ENCODE data around the gene CAPN10.

CAPN10 gene

DNA sequence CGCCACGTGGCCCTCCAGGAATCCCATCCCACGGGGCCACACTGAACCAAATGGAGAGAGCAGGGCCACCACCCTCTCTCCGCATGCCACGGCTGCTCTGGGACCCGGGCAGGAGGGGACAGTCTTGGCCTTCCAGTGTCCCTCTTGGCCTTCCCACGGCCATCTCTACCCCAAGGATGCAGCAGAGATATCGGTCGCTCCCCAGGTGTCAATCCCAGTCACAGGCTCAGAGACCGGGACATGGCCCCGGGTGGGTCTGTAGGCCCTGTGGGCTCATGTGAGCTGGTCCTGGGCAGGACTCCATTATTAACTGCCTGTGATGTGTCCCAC, 15.3 kb downstream of the CAPN10 start:
- no peak overlapping the region for H3K4me3 ChIP-seq (ENCODE audit: low read depth, low read length)
- peaks cover 2% of the 10 kb centered on the region for H3K36me3 ChIP-seq (replicated peaks)
- H3K27me3 ChIP-seq (replicated peaks), result no peaks in the 10 kb centered on the region
- H3K27ac ChIP-seq, result no peak overlapping the region
- no peak for DNase-seq
- in situ Hi-C loops (cut with HindIII; ENCODE audit: low pct_ligation_motif_present, low sequenced_read_pairs), result no loop called here
- TF ChIP-seq, protein P1, sequence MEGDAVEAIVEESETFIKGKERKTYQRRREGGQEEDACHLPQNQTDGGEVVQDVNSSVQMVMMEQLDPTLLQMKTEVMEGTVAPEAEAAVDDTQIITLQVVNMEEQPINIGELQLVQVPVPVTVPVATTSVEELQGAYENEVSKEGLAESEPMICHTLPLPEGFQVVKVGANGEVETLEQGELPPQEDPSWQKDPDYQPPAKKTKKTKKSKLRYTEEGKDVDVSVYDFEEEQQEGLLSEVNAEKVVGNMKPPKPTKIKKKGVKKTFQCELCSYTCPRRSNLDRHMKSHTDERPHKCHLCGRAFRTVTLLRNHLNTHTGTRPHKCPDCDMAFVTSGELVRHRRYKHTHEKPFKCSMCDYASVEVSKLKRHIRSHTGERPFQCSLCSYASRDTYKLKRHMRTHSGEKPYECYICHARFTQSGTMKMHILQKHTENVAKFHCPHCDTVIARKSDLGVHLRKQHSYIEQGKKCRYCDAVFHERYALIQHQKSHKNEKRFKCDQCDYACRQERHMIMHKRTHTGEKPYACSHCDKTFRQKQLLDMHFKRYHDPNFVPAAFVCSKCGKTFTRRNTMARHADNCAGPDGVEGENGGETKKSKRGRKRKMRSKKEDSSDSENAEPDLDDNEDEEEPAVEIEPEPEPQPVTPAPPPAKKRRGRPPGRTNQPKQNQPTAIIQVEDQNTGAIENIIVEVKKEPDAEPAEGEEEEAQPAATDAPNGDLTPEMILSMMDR (IDR thresholded peaks at IDR 0.05; ENCODE audit: low read depth, low read length, missing control alignments), result no peak

DNA sequence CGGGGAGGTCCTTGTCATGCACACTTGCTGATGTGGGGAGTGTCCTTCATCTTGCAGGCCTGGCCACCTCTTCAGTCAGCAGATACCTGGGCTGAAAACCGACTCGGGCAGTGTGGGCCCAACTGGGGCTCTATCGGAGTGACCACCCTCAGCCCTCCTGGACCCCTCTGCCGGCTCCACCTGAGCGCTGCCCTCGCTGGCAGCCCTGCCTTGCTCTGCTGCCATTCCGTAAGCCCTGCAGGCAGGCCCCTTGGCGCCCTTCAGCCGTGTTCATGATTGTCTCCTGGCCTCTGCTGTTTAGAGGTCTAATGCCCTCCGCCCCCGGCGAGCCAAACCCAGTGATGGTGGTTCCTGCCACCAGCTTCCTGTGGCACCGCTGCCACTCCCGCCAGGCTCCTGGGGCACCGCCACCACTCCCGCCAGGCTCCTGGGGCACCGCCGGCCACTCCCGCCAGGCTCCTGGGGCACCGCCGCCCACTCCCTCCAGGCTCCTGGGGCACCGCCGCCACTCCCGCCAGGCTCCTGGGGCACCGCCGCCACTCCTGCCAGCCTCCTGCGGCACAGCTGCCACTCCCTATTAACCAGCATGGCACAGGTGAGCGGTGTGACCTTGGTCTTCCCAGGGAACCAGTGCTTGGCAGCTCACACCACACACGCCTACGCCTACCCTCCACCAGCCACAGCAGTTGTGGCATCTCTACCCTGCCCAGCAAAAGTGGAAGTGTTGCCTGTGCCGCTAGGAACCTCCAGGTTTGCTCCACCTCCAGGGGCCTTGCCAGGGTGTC, 15.9 kb downstream of the CAPN10 start:
- H3K27me3 ChIP-seq (replicated peaks), result no peaks in the 10 kb centered on the region
- TF ChIP-seq, protein P1 (IDR thresholded peaks at IDR 0.05; ENCODE audit: low read depth, low read length, missing control alignments), result no peak
- in situ Hi-C loops (cut with HindIII; ENCODE audit: low pct_ligation_motif_present, low sequenced_read_pairs), result no loop called here
- DNase-seq, result no peak
- H3K27ac ChIP-seq, result no peak overlapping the region
- peaks cover 2% of the 10 kb centered on the region for H3K36me3 ChIP-seq (replicated peaks)
- H3K4me3 ChIP-seq (ENCODE audit: low read depth, low read length), result no peak overlapping the region

DNA sequence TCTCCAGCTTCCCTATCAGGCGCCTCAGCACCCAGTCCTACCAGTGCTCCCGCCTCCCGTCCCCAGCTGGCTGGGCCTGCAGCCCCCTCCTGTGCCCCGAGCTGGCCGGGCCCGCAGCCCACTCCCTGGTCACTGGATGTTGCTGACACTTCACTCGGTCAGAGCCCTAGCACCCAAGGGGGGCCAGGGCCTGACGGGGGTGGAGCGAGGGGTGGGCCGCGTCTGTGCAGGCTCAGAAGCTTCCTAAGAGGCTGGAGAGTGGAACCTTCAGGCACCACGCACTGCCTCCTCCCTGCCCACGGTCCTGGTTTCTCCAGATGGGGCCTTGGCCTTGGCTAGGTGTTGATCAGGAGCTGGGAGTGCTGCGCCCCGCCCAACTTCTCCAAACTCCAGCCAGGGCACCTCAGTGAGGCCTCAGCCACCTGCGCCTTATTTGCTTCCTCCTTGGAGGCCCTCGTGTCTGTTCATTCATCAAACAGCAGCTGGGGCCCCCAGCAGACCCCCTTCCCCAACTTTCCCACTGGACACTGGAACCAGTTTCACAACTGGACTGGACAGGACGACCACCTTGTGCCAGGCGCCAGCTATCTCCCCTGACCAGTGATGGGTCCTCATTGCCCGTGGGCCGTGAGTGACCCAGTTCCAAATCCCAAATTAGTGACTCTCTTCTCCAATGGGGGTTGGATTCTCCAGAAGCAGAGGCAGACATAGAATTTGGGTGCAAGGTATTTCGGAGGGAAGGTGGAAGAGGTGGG, 16.7 kb downstream of the CAPN10 start:
- no peak for DNase-seq
- TF ChIP-seq, protein P1 (IDR thresholded peaks at IDR 0.05; ENCODE audit: low read depth, low read length, missing control alignments), result no peak
- Histone ChIP-seq H3K36me3 (replicated peaks) (no peaks in the 10 kb centered on the region), H3K27ac (no peak overlapping the region), H3K27me3 (replicated peaks) (no peaks in the 10 kb centered on the region), H3K4me3 (ENCODE audit: low read depth, low read length) (no peak overlapping the region)
- in situ Hi-C loops (cut with HindIII; ENCODE audit: low pct_ligation_motif_present, low sequenced_read_pairs), result no loop called here

DNA sequence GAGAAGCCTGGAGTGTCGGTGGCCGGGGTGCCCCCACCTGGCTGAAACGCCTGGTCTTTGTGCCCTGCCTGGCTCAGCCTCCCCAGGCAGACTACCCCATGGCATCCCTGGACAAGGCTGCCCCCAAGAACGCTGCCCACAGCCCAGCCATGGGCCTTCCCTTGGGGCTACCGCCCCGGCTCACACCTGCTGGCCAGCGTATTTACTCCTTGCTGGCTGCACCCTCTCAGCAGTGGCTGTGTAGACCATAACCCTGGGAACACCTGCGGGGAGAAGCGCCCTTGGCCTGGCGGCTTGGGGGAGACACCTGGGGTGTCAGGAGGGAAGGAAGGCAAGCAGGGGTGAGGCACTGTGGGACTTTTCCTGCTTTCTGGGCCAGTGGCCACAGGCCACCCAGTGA, 17.3 kb downstream of the CAPN10 start:
- TF ChIP-seq, protein P1 (IDR thresholded peaks at IDR 0.05; ENCODE audit: low read depth, low read length, missing control alignments), result no peak
- DNase-seq, result no peak
- H3K27ac ChIP-seq, result no peak overlapping the region
- in situ Hi-C loops (cut with HindIII; ENCODE audit: low pct_ligation_motif_present, low sequenced_read_pairs), result no loop called here
- no peaks in the 10 kb centered on the region for H3K36me3 ChIP-seq (replicated peaks)
- H3K4me3 ChIP-seq (ENCODE audit: low read depth, low read length), result no peak overlapping the region
- no peaks in the 10 kb centered on the region for H3K27me3 ChIP-seq (replicated peaks)

DNA sequence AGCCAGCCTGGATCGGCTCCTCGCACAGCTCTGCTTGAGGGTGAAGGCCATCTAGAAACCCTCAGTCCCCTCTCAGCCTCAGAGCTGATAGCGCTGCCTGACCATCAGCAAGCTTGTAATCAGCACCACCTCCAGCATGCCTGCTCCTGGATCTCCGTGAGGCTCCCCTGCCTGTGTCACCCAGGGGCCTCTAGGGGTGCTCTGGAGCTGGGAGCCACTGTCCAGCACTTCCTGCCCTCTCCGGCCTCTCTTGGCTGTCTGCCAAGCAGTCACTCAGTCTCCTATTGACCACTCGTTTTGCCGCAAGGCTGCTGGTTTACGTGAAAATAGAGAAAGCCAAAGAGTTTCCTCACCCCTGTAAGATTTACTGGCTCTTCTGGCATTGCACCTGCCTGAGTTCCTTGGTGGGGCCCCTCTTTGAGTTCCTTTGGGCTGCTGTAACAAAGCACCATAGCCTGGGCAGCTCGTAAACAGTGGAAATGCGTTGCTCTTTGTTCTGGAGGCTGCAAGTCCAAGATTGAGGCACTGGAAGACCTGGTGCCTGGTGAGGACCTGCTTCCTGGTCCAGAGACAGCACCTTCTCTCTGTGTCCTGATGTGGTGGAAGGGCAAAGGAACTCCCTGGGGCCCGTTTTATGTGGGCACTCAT, 17.9 kb downstream of the CAPN10 start:
- Histone ChIP-seq H3K4me3 (ENCODE audit: low read depth, low read length) (no peak overlapping the region), H3K27me3 (replicated peaks) (no peaks in the 10 kb centered on the region), H3K36me3 (replicated peaks) (no peaks in the 10 kb centered on the region), H3K27ac (no peak overlapping the region)
- in situ Hi-C loops (cut with HindIII; ENCODE audit: low pct_ligation_motif_present, low sequenced_read_pairs), result no loop called here
- TF ChIP-seq, protein P1 (IDR thresholded peaks at IDR 0.05; ENCODE audit: low read depth, low read length, missing control alignments), result peak; percentile 86
- peak; percentile 31 for DNase-seq
